HG03565 (cell line): ENCODE measurements around the gene ALOX12.

Source experiments
- ATAC-seq: cut with Tn5 transposase; IDR thresholded peaks from one replicate; pipeline ENCODE4 v1.9.1; 2021; ENCODE audit warnings: mild to moderate bottlenecking, moderate library complexity; ENCODE audit not compliant: unreplicated experiment

The ALOX12 gene

GRCh38 chr17:7021993-7022778, 26.3 kb downstream of the ALOX12 start:
- ATAC-seq: peak; percentile 49

DNA sequence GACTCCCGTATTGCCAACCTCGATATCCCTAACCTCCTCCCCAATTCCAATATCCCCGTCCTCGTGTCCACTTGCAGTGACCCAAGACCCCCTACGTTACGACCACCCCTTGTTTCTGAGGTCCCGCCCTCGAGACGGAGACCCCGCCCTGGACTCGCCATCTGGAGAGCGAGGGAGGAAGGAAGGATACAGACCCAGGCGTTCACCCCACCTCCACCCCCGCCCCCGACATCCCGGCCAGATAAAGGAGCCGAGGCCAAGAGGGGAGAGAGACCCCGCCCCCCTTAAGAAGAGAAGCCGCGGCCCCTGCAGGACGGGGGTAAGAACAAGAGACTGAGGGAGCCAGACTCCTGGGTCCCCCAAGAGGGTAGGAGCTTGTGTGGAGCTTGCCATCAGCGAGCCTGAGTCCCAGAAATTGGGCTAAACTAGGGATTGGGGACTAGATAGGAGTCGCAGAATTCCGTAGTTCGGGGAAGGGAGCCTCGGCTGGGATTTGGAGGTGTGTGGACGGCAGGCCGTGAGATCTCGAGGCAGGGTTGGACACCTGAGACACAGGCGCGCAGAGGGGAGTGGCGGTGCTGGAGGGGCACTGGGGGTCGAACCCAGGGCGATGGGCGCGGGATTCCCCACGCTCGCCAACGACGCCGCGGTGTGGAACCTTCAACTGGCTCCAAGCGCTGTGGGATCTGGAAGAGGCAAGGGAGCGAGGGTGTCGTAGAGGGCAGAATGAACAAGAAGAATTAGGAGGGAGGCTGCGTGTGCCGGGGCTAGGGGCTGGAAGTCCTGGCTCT, 27.1 kb downstream of the ALOX12 start, which contains the start of gene BCL6B:
Gene BCL6B (plus strand): TSS at position 270 of the 791 bp plus-strand sequence. CDS start 622 bp downstream, outside the sequence.
- no peak for ATAC-seq

GRCh38 chr17:7023576-7024401, 27.9 kb downstream of the ALOX12 start:
- peak; percentile 41 for ATAC-seq

DNA sequence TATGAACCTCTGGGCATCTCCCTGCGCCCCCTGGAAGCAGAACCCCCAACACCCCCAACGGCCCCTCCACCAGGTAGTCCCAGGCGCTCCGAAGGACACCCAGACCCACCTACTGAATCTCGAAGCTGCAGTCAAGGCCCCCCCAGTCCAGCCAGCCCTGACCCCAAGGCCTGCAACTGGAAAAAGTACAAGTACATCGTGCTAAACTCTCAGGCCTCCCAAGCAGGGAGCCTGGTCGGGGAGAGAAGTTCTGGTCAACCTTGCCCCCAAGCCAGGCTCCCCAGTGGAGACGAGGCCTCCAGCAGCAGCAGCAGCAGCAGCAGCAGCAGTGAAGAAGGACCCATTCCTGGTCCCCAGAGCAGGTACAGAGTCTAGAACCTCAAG, 28.5 kb downstream of the ALOX12 start:
- no peak for ATAC-seq

DNA sequence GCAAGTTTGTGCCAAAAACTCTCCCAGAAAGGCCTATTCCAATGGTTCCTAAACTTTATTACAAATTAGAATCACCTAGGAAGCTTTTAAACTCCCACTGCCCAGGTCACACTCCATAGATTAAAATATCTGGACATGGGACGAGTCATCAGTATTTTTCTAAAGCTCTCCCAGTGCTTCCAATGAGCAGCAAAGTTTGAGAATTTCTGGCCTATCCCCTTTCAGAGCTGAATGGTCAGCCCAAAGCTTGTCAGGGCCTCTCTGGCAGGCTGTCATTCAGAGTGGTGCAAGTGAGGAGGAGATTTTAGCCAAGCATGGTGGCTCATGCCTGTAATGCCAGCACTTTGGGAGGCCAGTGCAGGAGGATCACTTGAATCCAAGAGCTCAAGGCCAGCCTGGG, 29.4 kb downstream of the ALOX12 start:
- ATAC-seq: no peak

DNA sequence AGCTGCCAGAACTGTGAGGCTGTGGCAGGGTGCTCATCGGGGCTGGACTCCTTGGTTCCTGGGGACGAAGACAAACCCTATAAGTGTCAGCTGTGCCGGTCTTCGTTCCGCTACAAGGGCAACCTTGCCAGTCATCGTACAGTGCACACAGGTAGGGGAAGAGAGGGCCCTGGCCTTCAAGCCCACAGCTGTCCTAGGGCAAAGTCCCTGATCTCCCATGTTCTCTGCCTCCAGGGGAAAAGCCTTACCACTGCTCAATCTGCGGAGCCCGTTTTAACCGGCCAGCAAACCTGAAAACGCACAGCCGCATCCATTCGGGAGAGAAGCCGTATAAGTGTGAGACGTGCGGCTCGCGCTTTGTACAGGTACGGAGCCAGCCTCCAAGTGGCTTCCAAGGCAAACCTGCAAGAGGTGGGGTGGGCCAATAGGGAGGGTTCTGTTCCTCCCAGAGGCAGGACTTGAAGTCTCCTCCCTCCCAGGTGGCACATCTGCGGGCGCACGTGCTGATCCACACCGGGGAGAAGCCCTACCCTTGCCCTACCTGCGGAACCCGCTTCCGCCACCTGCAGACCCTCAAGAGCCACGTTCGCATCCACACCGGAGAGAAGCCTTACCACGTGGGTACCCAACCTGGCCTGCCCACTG, 30.7 kb downstream of the ALOX12 start:
- no peak for ATAC-seq

DNA sequence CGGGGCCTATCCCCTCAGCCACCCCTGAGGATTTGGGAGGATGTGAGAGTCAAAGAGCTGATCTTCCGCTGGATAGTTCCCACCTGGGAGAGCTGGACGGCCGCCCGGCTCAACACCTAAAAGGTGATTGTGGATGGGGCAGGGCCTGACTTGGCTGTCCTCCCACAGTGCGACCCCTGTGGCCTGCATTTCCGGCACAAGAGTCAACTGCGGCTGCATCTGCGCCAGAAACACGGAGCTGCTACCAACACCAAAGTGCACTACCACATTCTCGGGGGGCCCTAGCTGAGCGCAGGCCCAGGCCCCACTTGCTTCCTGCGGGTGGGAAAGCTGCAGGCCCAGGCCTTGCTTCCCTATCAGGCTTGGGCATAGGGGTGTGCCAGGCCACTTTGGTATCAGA, 31.5 kb downstream of the ALOX12 start:
- no peak for ATAC-seq

DNA sequence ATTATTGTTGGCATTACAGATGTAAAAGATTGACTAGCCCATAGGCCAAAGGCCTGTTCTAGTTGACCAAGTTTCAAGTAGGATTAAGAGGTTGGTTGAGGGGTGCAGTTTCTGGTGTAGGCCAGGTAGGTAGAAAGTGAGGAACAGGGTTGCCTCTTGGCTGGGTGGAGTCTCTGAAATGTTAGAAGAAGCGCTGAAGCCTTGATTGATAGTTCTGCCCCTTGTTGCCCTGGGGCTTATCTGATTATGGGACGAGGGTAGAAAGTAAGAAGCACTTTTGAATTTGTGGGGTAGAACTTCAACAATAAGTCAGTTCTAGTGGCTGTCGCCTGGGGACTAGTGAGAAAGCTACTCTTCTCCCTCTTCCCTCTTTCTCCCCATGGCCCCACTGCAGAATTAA, 33.2 kb downstream of the ALOX12 start:
- no peak for ATAC-seq

- no peak for ATAC-seq
Observed at GRCh38 chr17:7029659-7030058, 33.8 kb downstream of the ALOX12 start.

DNA sequence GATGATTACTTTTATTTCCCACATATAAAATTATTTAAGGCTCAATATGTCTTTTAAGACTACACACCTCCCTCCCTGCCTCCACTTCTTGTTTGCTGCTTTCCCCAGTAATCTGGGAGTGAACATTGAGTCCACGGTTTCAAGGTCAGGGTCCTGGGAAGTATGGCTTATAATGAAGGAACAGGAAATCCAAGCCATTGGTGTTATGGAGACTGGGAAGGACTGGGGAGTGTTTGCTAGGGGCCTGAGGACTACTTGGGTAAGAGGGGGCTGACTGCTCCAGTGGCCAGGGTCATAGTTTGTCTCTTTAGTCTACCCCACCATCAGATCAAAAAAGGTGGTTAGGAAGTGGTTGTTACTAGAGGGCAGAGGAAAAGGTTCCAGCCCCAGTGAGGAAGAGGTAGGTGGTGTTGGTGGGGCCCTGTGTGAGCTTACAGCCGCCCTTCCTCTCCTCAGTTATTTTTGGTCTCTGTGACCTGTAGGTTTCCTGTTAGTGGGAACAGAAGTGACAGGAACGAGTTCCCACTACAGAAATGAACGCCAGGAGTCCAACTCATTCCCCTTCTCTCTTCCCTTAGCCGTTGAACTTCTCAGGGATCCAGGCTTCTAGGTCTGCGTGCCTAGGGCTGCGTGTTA, 39.2 kb downstream of the ALOX12 start:
- peak; percentile 14 for ATAC-seq

DNA sequence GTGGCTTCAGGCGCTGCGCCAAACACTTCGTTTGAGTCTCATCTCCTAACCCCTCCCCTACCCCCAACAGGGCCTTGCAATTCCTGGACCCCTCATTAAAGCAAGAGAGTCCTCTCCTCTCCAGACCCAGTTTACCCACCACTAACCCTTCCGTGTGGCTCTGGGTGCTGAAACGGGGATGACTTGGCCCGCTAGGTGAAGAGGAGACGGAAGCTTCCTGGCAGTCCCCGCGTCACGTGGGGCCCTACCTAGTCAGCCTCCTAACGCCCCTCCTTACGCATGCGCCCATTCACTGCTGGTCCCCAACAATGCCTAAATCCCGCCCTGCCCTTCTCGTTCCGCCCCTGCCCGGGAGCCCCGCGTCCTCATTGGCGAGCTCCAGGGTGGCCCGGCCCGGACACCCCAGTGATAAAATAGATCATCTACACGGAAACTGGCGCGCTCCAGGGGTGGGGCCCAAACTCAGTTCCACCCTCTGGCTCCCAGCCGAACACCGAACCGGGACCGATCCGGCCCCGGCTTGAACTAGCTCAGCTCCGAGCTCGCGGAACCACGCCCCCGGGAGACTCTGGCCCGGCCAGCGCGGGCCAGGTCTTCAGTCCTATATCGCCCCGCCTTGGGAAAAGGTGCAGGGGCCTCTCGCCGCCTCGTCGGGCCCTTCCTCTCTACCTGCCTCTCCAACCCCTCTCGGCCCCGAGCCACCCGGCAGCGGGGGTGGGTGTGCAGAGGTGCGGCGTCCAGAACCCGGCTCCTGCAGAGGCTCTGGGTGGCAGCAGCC, 39.9 kb downstream of the ALOX12 start, which contains the start of gene SLC16A13:
Gene SLC16A13 (plus strand): TSS at position 425 of the 778 bp plus-strand sequence. CDS start 368 bp downstream, outside the sequence.
- ATAC-seq: peak; percentile 74

DNA sequence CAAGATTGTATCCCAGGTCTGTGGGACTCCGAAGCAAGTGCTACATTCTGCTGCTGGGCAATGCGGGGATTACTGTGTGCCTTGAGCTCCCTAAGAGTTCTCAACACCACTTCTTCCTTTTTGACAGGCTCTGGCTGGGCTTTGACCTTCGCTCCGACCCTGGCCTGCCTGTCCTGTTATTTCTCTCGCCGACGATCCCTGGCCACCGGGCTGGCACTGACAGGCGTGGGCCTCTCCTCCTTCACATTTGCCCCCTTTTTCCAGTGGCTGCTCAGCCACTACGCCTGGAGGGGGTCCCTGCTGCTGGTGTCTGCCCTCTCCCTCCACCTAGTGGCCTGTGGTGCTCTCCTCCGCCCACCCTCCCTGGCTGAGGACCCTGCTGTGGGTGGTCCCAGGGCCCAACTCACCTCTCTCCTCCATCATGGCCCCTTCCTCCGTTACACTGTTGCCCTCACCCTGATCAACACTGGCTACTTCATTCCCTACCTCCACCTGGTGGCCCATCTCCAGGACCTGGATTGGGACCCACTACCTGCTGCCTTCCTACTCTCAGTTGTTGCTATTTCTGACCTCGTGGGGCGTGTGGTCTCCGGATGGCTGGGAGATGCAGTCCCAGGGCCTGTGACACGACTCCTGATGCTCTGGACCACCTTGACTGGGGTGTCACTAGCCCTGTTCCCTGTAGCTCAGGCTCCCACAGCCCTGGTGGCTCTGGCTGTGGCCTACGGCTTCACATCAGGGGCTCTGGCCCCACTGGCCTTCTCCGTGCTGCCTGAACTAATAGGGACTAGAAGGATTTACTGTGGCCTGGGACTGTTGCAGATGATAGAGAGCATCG, 42.4 kb downstream of the ALOX12 start:
- no peak for ATAC-seq

- no peak for ATAC-seq
Observed at GRCh38 chr17:7039832-7040231, 44.0 kb downstream of the ALOX12 start.

- no peak for ATAC-seq
Observed at GRCh38 chr17:7041607-7042500, 46.0 kb downstream of the ALOX12 start.

DNA sequence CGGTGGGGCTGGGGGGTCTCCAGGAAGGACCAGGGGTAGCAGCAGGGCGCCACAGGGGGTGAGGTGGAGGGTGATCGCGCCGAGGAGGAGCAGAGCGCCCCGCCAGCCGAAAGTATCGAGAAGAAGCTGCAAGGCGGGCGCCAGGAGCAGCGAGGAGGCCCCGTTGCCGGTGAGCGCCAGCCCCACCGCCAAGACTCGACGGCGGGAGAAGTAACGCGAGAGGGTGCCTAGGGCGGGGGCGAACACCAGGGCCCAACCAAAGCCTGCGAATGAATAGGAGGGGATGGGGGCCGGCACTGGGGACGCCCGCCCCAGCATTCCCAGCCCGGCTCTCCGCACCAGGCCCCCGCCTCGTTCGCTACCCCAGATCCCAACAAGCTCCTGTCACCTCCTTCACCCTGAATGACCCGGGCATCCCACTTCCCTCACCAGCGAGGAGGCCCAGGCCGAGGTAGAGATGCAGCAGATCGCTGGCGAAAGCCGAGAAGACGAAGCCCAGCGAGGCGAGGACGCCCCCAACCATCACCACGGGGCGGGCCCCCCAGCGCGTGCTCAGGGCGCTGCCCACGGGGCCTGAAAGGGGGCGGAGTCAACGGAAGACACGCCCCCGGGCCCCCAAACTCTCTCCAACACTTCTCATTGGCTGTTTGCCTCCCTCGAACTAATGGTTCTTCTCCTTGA, 46.8 kb downstream of the ALOX12 start:
- no peak for ATAC-seq

- no peak for ATAC-seq
Observed at GRCh38 chr17:7043182-7043496, 47.3 kb downstream of the ALOX12 start.
